ENCODE measurements around the gene CCDC88B. TPM values are rescaled to one million over a fixed set of nuclear protein-coding genes. Genes with fewer than 3 reads are reported as not detected.

The CCDC88B gene
- total and polyA plus RNA-seq, 2 experiments from 2014 or later: 4.9 to 10.0 TPM

DNA sequence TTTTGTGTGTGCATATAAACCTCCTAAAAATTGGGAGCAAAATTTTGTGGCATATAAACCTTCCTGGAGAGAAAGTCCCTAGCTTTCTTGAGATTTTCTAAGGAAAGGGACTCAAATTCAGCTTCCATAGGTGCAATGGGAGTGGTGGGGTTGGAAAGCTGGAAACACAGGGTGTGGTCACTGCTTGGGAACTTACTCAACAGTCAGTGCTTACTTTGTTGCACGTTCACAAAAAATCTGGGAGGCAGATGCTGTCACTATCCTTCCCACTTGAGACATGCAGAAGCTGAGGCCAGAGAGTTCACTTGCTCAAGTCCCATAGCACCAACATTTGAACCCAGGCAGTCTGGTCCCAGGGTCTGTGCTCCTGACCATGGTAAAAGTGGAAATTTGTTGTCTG is 43.8 kb upstream of the CCDC88B start:
- no peaks in the 10 kb centered on the region for H4K20me1 ChIP-seq (ENCODE audit: insufficient read depth, poor library complexity, severe bottlenecking)
- H3K4me2 ChIP-seq: no peak overlapping the region
- H3K4me3 ChIP-seq: no peak overlapping the region
- 7% methylated on average over 1 of the region's 1 CpG for WGBS (ENCODE audit: low lambda C conversion rate, missing lambda C conversion rate)
- peaks cover 94% of the 10 kb centered on the region for H3K27me3 ChIP-seq
- DNase-seq (ENCODE audit: low spot score): no peak
- peaks cover 24% of the 10 kb centered on the region for H3K4me1 ChIP-seq (ENCODE audit: insufficient read depth)
- no peaks in the 10 kb centered on the region for H3K9me3 ChIP-seq (ENCODE audit: low read depth)
- no peaks in the 10 kb centered on the region for H3K79me2 ChIP-seq
- no peaks in the 10 kb centered on the region for H3K9me2 ChIP-seq (replicated peaks; ENCODE audit: insufficient read depth)
- no peak for TF ChIP-seq EZH2 (IDR thresholded peaks at IDR 0.05; ENCODE audit: borderline replicate concordance)
- TF ChIP-seq, protein P1, sequence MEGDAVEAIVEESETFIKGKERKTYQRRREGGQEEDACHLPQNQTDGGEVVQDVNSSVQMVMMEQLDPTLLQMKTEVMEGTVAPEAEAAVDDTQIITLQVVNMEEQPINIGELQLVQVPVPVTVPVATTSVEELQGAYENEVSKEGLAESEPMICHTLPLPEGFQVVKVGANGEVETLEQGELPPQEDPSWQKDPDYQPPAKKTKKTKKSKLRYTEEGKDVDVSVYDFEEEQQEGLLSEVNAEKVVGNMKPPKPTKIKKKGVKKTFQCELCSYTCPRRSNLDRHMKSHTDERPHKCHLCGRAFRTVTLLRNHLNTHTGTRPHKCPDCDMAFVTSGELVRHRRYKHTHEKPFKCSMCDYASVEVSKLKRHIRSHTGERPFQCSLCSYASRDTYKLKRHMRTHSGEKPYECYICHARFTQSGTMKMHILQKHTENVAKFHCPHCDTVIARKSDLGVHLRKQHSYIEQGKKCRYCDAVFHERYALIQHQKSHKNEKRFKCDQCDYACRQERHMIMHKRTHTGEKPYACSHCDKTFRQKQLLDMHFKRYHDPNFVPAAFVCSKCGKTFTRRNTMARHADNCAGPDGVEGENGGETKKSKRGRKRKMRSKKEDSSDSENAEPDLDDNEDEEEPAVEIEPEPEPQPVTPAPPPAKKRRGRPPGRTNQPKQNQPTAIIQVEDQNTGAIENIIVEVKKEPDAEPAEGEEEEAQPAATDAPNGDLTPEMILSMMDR (IDR thresholded peaks at IDR 0.05; ENCODE audit: poor library complexity): no peak
- TF ChIP-seq EZH2phosphoT487 (IDR thresholded peaks at IDR 0.05; ENCODE audit: low read depth, severe bottlenecking, unreplicated experiment): no peak
- H3K27ac ChIP-seq: no peak overlapping the region
- H3K36me3 ChIP-seq (replicated peaks; ENCODE audit: insufficient read depth, low read depth): no peaks in the 10 kb centered on the region
- H2AFZ ChIP-seq: no peak overlapping the region

DNA sequence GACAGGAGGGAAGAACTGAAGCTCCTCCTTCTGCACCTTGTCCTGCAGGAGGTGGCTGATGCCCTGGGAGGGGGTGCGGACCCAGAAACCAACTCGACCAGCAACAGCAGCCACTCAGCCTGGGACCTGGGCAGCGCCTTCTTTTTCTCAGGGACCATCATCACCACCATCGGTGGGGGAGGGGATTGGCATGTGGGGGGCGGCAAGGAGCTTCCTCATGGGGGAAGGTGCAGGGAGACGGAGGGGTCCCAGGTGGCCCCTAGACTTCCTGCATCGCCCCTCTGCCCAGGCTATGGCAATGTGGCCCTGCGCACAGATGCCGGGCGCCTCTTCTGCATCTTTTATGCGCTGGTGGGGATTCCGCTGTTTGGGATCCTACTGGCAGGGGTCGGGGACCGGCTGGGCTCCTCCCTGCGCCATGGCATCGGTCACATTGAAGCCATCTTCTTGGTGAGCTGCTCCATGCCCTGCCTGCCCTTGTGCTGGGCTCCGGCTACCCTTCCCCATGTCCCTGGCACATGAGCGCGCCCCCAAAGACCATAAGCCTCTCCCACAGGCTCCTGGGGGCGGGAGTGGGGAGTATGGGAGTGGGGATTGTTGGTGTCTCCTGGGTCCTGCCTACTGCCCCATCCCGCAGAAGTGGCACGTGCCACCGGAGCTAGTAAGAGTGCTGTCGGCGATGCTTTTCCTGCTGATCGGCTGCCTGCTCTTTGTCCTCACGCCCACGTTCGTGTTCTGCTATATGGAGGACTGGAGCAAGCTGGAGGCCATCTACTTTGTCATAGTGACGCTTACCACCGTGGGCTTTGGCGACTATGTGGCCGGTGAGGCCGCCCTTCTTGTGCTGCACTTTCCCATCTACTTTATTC is 42.9 kb upstream of the CCDC88B start:
- H2AFZ ChIP-seq: no peak overlapping the region
- H3K4me1 ChIP-seq (ENCODE audit: insufficient read depth): peaks cover 23% of the 10 kb centered on the region
- peaks cover 86% of the 10 kb centered on the region for H3K27me3 ChIP-seq
- no peaks in the 10 kb centered on the region for H3K36me3 ChIP-seq (replicated peaks; ENCODE audit: insufficient read depth, low read depth)
- no peaks in the 10 kb centered on the region for H4K20me1 ChIP-seq (ENCODE audit: insufficient read depth, poor library complexity, severe bottlenecking)
- no peaks in the 10 kb centered on the region for H3K79me2 ChIP-seq
- peak; percentile 10 for TF ChIP-seq EZH2 (IDR thresholded peaks at IDR 0.05; ENCODE audit: borderline replicate concordance)
- TF ChIP-seq, protein P1 (IDR thresholded peaks at IDR 0.05; ENCODE audit: poor library complexity): no peak
- H3K9me2 ChIP-seq (replicated peaks; ENCODE audit: insufficient read depth): no peaks in the 10 kb centered on the region
- no peak overlapping the region for H3K27ac ChIP-seq
- peak; percentile 7 for DNase-seq (ENCODE audit: low spot score)
- H3K9me3 ChIP-seq (ENCODE audit: low read depth): no peaks in the 10 kb centered on the region
- H3K4me3 ChIP-seq: no peak overlapping the region
- no peak overlapping the region for H3K4me2 ChIP-seq
- WGBS (ENCODE audit: low lambda C conversion rate, missing lambda C conversion rate): 33% methylated on average over 34 of the region's 34 CpGs

DNA sequence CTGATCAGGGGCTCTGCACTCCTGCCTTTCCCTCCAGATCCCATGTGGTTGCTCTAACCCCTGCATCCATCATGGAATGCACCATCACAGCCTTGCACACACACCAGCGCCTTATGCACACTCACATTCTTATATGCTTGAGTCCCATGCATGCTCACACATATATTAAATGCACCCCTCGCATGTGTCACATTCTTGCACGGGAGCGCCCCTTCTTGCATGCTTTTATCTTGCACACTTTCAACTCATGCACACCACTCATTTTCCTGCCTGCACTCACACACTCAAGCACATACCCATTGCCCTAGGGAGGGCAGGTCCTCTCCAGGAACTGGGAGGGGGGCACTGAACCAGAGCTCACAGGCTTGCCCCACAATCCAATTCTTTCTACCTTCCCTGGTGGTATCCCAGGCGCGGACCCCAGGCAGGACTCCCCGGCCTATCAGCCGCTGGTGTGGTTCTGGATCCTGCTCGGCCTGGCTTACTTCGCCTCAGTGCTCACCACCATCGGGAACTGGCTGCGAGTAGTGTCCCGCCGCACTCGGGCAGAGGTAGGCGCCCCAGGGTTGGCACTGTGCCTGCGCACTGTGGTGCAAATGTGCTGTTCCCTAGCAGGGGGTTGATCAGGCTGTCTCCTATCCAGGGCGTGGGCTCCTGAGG is 42.2 kb upstream of the CCDC88B start:
- no peaks in the 10 kb centered on the region for H4K20me1 ChIP-seq (ENCODE audit: insufficient read depth, poor library complexity, severe bottlenecking)
- no peak overlapping the region for H3K27ac ChIP-seq
- no peak overlapping the region for H3K4me3 ChIP-seq
- DNase-seq (ENCODE audit: low spot score): no peak
- H3K27me3 ChIP-seq: peaks cover 78% of the 10 kb centered on the region
- no peaks in the 10 kb centered on the region for H3K36me3 ChIP-seq (replicated peaks; ENCODE audit: insufficient read depth, low read depth)
- no peaks in the 10 kb centered on the region for H3K9me2 ChIP-seq (replicated peaks; ENCODE audit: insufficient read depth)
- WGBS (ENCODE audit: low lambda C conversion rate, missing lambda C conversion rate): 82% methylated on average over 18 of the region's 18 CpGs
- H2AFZ ChIP-seq: no peak overlapping the region
- TF ChIP-seq EZH2phosphoT487 (IDR thresholded peaks at IDR 0.05; ENCODE audit: low read depth, severe bottlenecking, unreplicated experiment) (no peak), EZH2 (IDR thresholded peaks at IDR 0.05; ENCODE audit: borderline replicate concordance) (no peak)
- TF ChIP-seq, protein P1 (IDR thresholded peaks at IDR 0.05; ENCODE audit: poor library complexity): no peak
- no peaks in the 10 kb centered on the region for H3K79me2 ChIP-seq
- peaks cover 20% of the 10 kb centered on the region for H3K4me1 ChIP-seq (ENCODE audit: insufficient read depth)
- no peaks in the 10 kb centered on the region for H3K9me3 ChIP-seq (ENCODE audit: low read depth)
- H3K4me2 ChIP-seq: no peak overlapping the region
